NCI-H1105 (cell line): ENCODE data around the gene CAV1.

Experiments used
- DNase-seq: peaks from one replicate; lab custom pipeline; 2025; lab: John Stamatoyannopoulos, UW

CAV1 gene

DNA sequence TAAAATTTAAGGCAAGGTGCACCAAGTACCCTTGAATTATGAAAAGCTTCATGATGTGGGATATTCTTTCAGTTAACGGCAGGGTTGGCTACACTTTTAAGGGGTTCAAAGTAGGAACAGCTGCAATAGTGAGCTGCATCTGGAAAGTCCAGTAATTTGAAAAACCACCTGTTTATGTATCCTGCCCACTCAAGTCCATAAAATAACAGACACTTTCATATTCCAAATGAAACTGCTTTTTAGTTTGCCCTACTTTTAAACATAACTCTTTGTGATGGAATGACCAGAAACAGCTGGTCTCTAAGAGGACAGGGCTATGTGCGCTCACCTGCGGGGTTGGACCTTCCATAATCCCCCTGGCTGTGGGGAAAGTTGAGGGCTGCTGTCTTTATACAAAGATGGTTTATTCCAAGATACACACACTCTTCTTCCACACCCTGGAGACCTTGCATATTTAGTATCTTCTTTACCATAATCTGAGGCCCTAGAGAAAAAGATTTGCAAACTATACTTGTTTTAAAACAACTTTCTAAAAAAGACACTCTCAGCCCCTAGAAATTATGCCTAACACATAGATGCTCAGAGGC is 7.4 kb downstream of the CAV1 start:
- no peak for DNase-seq

DNA sequence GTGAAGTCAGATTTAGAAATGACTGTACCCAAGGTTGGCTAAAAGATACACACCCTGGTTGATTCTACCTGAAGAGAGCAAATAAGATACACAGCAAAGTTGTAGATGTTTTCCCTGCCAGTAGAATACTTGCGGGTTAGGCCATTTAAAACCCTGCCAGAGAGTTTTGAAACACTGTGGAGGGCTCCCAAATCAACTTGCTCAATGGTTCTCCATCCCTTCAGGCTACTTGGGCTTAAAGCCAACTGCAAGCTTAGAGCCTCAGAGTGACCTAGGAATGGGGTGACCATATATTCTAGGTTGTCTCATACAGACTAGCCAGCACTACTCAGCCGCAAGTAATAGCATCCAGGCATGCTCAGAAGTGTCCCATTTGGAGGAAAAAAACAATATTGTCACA is 10.0 kb downstream of the CAV1 start:
- no peak for DNase-seq

DNA sequence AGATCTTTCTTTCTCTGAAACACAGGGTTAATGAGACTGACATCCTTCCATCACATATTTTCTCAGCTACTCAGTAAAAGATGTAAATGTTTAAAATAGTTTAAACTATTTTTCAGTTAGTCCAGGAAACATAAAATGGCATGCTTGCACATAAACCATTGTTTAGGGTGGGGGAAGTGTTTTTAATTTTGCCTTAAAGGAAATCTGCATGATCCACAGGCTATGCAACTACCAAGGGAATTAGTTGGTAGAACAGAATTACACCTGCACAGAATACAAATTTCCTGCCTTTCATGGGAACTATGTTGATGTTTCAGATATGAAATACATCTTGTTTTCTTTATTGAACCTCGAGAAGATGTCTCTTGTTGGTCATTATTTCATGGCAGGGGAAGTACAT is 10.6 kb downstream of the CAV1 start:
- no peak for DNase-seq

DNA sequence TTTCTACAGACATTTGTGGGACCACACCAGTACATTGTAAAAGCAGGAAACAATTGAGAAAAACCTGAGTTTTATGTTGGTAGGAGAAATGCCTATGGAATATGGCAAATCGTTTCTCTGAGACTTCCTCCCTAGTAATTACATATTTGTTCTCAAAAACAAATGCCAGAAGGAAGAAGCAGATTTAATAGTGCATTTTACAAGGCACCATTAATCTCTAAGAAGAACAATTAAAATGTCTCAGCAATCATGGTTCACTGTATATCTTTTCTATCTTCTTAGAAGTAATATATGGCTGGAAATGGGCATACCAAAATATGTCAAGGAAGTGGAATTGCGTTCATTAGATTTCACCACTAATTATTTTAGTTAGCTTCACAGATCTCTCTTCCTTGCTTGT is 13.3 kb downstream of the CAV1 start:
- DNase-seq: no peak

DNA sequence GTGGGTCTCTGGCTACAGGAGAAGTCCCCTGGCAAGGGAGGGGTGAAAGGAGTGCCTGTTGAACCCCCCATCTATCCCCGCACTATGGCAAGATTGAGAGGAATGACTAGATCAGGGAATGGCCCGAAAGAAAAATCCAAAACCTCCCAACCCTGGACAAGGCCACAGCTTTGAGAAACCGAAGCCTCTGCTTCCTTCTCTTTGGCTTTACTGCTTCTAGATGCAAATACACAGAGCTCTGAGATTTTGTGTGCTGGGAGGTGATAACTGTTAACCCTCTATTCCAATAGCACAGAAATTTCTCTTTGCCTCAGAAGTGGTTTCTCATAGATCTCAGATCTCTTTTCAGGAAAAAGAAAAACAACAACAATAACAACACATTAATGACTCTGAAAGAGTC is 15.0 kb downstream of the CAV1 start:
- DNase-seq: no peak

DNA sequence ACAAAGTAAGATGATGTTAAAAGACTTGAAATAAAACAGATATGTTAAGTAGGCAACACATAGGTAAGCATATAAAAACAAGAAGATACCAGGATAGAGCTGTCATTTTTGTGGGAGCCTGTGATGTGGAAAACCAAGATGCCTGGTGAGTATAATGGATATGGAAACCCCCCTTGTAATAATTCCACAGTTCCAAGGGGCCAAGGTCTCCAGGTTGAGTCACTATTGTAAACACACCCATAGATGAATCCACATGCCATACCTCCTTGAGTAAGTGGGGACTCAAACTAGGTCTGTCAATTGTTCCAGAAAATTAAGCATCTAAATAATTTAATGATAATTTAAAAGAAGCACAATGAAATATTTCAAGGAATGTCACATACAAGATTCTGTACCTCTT is 15.9 kb downstream of the CAV1 start:
- no peak for DNase-seq

DNA sequence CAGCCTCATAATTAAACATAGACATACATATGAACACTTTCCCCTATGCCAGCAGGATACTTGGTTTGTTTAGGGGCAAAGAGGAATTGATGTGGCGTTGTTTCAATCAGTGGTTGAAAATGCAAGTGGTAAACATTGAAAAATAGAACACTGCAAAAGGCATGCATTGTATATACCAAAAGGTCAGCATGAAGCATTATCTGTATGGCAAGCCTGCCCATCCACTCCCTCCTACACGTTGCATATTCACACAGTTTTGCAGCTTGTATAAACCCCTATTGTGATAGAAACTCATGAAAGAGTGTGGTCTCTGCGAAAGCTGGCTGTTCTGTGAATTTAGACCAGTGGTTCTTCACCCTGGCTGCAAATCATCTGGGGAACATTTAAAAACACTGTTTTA is 17.1 kb downstream of the CAV1 start:
- DNase-seq: no peak

DNA sequence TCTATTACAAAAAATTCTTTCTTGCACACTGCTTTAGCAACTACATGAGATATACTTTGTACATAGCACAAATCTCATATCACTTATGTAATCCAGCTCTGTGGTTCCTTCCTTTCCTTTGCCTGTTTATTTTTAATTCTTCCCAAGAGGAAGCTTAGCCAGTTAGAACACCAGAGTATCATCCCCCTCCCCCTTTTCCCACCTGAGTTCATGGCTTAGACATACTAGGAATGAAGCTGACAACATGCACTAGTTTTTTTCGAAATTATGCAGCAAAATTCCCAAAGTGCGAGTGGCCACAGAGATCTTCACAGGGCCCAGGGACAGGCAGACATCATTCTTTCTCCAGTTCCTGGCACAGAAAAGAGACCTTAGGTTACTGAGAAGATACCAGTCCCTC is 17.8 kb downstream of the CAV1 start:
- no peak for DNase-seq

DNA sequence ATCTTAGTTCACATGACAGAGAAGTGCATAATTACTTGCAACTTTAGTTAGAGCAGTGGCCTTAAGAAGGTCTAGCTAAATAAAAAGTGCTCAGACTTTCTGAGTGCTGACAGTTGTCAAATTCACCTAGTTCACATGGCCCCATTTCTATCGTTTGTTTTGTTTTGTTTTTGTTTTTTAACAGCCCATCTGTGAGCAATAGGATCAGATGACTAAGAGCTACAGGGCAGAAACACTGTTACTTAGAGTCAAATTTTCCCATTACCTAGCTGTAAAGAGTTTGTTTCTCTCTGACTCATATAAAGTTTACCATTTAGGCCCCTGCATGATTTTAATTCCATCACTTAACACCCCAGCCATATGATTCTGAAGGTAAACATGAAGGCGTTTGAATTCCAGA is 18.8 kb downstream of the CAV1 start:
- no peak for DNase-seq

DNA sequence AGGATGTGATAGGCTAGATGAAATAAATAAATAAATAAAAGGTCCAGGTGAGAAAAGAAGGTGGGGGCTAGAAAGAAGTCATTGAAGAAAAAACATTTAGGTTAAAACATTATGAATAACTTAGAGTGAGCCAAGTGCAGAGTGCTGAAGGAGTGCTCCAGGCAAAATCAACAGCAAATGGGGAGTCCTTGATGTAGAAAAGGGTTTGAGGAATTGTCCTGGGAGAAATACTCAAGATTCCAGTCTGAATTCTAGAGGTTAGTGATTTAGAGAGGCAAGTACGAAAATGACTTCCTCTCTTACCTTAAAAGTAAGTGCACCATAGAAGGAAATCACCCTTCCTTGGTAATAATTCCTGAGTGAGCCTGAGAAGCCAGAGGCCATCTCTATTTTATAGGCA is 19.7 kb downstream of the CAV1 start:
- no peak for DNase-seq

DNA sequence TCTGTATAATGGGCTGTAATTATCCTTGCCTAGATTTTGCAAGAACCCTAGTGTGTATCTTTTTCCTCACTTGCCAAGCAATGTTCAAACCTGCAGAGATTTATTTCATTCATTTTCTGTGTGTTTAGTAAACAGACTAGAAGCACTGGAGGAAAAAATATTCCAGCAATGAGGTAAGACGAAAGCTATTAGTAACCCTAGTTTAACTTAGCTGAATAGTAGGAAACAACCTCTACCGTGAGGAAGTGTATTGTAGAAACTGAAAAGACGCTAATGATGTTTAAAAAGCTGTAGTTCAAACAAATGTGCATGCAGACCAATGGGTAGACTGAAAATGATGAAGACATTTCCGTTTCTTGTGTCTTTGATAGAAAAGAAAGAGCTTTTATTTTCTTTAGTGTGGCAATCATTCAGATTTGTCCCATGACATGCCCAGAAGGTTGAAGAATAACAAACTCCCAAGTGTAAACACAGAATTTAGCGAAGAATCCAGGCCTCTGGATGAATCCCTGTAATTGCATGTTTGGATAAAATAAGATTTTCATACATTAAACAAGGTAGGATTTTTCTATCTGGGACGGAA is 20.7 kb downstream of the CAV1 start:
- DNase-seq: no peak

DNA sequence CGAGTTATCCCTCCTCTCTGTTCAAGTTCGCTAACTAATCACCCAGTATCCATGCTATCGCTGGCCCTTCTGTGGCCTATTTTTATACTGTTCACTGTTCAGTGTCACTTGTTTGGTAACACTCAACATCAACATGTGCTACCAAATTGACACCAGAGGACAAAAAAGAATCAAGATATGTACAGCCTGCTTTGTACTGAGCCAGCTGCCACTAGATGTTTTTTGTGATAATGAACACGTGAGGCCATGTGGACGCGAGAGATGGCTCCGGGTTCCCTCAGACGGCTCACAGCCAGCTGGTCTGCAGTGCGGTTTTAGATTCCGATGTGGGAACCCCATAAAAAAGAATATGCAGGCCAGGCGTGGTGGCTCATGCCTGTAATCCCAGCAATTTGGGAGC is 21.2 kb downstream of the CAV1 start:
- no peak for DNase-seq

DNA sequence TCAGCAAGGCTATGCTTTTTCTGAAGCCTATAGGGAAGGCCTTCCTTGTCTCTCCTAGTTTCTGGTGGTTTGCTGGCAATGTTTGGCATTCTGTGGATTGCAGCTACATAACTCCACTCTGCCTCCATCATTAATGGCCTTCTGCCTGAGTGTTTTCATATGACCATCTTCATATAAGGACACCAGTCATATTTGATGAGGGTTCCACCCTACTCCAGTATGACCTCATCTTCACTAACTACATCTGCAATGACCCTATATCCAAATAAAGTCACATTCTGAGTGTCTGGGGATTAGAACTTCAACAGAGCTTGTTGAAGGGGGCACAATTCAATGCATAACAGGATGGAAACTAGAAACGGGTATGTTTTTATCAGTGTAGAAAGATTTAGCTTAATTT is 22.1 kb downstream of the CAV1 start:
- DNase-seq: no peak

DNA sequence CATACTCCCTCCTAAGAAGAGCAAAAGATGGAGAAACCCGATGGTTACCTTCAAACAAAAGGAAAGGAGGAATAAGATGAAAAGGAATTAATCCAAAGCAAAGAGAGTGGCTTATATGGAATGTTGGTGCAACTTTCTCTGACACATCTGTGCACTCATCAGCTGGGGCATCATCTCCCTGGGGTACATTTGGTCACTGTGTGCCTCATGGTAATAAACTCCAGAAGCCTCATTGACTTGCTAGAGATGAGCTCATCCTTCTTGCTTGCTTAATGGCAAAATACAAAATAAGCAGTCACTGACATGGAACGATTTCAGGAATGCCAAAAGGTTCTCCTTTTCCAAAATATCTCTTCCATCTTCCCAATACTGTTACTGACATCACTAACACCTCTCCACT is 22.5 kb downstream of the CAV1 start:
- DNase-seq: no peak

DNA sequence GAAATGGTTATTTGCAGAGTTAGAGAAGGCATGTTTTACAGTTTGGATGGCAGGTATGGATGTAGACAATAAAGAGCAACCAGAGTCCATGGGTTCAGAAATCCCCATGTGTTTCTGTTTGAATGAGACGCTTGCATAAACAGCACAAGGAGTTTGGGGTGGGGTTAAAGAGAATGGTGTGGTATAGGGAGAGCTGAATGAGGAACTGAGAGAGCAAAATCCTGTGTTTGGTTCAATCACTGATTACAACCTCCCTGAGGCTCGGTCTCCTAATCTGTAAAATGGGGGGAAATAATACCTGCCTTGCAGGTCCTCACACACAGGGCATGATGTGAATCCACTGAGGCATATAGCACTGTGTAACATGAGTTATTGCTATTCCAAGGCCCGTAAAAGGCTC is 23.7 kb downstream of the CAV1 start:
- DNase-seq: no peak

DNA sequence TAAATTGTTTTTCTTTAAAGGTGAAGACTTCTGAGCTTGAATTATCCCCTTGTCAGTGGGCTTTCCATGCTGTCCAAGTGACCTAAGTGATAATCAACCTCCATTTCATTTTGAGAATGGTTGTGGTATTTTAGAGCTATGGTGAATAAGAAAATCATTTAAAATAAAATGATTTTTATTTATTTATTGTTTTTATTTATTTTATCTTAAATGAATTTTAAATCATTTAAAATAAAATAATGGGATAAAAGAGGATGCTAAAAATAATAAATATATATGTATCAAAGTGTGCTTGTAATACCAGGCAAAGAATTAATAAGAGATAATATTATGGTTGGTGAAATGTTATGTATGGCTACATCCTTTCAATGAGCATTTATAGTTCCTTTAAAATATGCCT is 24.5 kb downstream of the CAV1 start:
- DNase-seq: no peak

DNA sequence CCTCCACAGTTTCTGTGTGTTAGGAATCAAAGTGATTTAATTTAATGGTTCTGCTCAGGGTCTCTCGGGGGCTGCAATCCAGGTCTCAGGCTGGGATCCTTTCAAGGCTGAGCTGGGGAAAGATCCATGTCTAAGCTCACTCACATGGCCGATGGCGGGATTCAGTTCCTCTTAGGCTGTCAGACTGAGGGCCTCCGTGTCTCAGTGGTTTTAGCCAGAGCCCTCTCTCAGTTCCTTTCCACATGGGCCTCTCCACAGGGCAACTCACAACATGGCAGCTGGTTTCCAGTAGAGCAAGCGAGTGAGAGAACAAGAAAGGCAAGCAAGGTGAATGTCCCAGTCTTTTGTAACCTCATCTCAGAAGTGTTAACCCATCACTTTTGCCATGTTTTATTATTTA is 26.9 kb downstream of the CAV1 start:
- DNase-seq: no peak

DNA sequence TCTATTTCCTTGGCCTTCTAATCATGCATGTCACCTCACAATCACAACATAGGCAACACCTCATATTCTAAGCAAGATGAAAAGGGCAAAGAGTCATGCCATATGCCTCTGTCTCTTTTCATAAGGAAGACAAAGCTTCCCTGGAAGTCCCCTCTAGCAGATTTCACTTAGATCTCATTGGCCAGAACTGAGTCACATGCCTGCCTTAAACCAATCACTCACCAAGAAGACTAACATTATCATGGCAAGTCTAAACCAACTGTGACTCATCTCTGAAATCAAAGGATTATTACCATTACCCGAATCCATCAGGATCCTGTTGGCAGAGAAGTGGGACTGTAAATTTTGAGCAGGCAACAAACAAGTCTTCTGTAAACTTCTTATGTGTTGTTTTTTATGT is 27.8 kb downstream of the CAV1 start:
- DNase-seq: no peak

DNA sequence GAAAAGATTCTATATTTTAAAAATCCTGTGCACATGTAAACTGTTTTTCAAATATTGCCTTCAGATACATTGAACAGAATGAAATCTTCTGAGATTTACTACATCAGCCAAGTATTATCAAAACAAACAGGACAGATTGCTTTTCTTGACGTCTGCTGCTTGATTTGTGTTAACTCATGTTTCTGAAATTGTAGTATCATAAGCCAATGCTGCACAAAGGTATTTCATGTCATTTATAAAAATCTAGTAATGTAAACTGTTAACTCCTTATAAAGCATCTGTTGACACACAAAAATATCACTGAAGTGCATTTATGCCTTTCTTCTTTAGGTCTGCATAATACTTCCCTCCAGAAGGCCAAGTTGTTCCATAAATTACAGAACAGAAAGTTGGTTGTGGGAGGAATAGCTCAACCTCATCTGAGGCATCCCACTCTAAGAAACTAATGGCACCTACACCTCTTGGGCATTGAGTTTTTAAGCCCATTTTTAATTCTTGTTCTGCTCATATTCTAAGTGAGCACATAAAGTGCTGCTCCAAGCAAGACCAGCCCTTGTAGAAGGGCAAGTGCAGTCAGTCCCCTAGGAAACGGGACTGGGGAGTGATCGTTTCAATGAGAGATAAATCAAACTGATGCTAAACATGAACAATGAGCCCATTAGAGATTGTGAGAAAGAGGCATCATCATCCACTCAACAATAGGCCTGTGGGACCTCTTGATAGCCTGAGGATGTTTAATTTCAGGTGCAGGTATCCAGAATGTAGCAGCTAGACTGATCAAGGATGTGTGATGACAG is 28.5 kb downstream of the CAV1 start:
- DNase-seq: no peak

DNA sequence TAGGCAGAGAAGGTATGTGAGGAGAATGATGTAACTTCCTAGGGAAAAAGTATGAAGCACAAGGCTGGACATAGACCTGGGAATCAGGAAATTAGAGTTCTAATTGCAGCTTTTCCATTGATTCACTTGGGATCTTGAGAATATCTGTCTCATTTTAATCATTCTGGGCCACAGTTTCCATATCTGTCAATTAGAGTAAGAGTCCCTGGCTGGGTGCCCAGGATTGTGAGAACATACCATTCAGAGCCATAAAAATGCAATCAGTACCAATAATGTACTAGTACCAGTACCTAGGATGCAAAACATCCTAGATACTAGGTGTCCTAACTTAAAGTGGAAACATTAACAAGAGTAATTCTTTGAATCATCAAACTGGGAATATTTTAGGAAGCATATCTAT is 29.6 kb downstream of the CAV1 start:
- no peak for DNase-seq

DNA sequence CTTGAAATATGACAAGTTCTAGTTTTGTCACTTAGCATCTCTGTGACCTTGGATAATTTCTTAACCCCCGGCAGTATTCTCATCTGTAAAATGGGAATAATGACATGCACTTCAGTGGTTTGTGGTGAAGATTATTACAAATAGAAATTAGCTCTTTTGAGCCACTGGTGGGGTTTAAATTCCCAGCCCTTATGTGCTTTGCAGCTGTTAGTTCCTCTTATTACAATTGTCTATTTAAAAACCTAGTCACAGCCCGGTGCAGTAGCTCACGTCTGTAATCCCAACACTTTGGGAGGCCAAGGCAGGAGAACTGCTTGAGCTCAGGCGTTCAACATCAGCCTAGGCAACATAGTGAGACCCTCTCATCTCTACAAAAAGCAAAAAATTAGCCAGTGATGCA is 30.1 kb downstream of the CAV1 start:
- no peak for DNase-seq

DNA sequence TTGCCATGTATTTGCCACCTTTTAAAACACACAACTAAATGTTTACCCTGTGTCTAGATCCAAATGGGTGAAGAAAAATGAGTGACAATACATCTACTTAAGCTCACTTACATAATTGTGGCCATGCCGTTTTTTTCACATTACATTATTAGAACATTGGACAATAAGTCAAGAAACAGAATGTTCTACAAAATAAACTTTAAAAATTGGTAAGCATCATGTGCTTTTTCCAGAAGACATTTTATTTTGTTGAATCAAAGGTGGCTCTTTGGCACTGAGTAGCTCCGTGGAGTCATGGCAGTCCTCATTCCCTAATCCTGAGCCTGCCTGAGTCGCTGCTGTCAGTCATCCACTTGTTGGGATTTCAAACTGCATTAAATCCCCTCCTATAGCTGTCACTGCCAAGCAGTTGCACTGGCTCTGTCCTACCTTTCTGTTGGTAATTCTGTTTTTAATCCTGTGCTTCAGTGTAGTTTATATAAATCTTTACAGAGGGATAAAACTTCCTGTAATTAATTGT is 32.3 kb downstream of the CAV1 start:
- no peak for DNase-seq

DNA sequence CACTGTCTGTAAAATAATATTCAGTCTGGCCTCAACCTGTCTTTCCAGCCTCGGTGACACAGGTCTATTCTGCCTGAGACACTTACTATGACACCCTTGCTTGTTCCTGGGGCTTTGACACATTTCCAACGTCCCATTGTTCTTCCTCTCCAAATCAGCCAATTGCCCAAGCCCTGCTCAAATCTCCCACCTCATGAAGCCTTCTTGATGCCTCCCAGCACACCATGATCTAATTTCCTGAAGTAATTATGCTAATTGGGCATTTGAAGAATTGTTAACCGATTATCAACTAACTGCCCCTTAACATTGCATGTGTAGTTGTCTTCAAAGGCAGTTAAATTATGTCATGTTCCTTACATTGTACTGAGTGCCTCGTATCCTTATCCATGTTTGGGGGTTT is 33.1 kb downstream of the CAV1 start:
- DNase-seq: no peak
